Cardiac muscle cell (in vitro differentiated cells and primary cell): ENCODE data around the gene SMYD3. TPM values are rescaled to one million over a fixed set of nuclear protein-coding genes. Genes with fewer than 3 reads are reported as not detected.

ENCODE experiments used
- DNase-seq, 2 donors: peaks; one replicate each; pipeline versions ENCODE4 v3.0.0 to v3.0.0-alpha.2; 2010 to 2017; ENCODE audit warnings: low read depth in 1 of 2, low spot score in 1 of 2
- H3K27ac ChIP-seq: fragments of 200-600 bp; sonication (generic); 2 replicates; pipeline ENCODE4 v1.5.1; 2016
- H3K27me3 ChIP-seq: fragments of 200-600 bp; sonication (generic); 2 replicates; pipeline ENCODE4 v1.6.0; 2016; ENCODE audit warnings: control low read depth
- H3K36me3 ChIP-seq: fragments of 200-600 bp; sonication (generic); 2 replicates; pipeline ENCODE4 v1.5.1; 2016; ENCODE audit warnings: control low read depth
- H3K4me1 ChIP-seq: fragments of 200-600 bp; sonication (generic); 2 replicates; pipeline ENCODE4 v1.8.1; 2017; ENCODE audit warnings: low read depth, mild to moderate bottlenecking, mixed run types
- H3K4me3 ChIP-seq: fragments of 200-600 bp; sonication (generic); 2 replicates; pipeline ENCODE4 v1.5.1; 2016; ENCODE audit warnings: mild to moderate bottlenecking
- H3K9me3 ChIP-seq: fragments of 200-600 bp; sonication (generic); 2 replicates; pipeline ENCODE4 v1.5.1; 2017; ENCODE audit warnings: low read depth, mild to moderate bottlenecking, control low read depth
- CTCF ChIP-seq: IDR thresholded peaks from 2 replicates; pipeline ENCODE4 v1.5.1; 2012; ENCODE audit warnings: low read depth, mild to moderate bottlenecking, low read length
- polyA plus RNA-seq: library from polyadenylated mRNA; unstranded; fragments of >200 nt; fragmentation: Nextera tagmentation; extraction: Ambion mirVana; gene quantifications from 2 replicates; pipeline ENCODE4 v1.2.1, GENCODE V29; 2016
- total RNA-seq: library from RNA; depleted of rRNA; stranded (reverse); fragments of >200 nt; gene quantifications from 2 replicates; pipeline ENCODE4 v1.2.3, GENCODE V29; 2016

SMYD3 gene
- total and polyA plus RNA-seq, 2 experiments from 2014 or later: 47.2 to 50.8 TPM

DNA sequence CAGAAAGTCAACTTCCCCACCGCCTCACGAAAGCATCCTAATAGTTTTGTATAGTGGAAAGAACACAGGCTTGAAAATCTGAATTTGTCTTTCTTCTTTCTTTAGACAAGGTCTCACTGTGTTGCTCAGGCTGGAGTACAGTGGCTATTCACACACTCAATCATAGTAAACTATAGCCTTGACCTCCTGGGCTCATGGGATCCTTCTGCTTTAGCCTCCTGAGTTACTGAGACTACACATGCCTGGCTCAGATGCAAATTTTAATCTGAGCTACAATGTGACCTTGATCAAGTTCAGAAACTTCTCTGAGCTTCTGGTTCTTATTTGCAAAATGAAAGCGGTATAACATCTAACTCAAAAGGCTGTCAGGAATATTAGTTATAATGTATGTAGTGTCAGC lies 362.1 kb downstream of the SMYD3 start:
- Histone ChIP-seq H3K4me1 (no peaks in the 10 kb centered on the region), H3K9me3 (no peaks in the 10 kb centered on the region), H3K4me3 (no peak overlapping the region), H3K36me3 (no peaks in the 10 kb centered on the region), H3K27ac (no peak overlapping the region), H3K27me3 (no peaks in the 10 kb centered on the region)
- DNase-seq: no peak
- TF ChIP-seq CTCF: no peak

- Histone ChIP-seq H3K27ac (no peak overlapping the region), H3K27me3 (no peaks in the 10 kb centered on the region), H3K4me1 (no peaks in the 10 kb centered on the region), H3K36me3 (no peaks in the 10 kb centered on the region), H3K4me3 (no peak overlapping the region), H3K9me3 (no peaks in the 10 kb centered on the region)
- TF ChIP-seq CTCF: no peak
- DNase-seq: peak in 1 of 2 donors; percentile 91
Measured at GRCh38 chr1:246142320-246142893, 364.7 kb downstream of the SMYD3 start.

DNA sequence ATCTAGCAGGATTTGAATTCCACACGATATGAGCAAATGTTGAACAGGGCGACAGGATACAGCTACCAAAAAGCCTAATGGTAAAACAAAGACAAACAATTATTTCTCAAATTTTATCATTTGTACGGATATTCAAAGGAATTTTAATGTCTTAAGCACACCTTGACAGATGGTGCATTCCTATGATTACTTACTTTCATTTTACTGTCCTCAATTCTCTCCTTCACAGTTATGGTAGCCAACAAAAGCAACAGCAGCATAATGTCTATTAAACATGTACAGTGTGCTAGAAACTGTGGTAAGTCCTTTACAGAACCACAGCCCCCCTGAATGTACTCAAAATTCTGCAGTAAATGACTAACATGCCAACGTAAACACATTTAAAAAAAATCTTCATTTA lies 365.8 kb downstream of the SMYD3 start:
- Histone ChIP-seq H3K4me1 (no peaks in the 10 kb centered on the region), H3K9me3 (no peaks in the 10 kb centered on the region), H3K27ac (no peak overlapping the region), H3K27me3 (no peaks in the 10 kb centered on the region), H3K36me3 (no peaks in the 10 kb centered on the region), H3K4me3 (no peak overlapping the region)
- TF ChIP-seq CTCF: no peak
- DNase-seq: no peak

DNA sequence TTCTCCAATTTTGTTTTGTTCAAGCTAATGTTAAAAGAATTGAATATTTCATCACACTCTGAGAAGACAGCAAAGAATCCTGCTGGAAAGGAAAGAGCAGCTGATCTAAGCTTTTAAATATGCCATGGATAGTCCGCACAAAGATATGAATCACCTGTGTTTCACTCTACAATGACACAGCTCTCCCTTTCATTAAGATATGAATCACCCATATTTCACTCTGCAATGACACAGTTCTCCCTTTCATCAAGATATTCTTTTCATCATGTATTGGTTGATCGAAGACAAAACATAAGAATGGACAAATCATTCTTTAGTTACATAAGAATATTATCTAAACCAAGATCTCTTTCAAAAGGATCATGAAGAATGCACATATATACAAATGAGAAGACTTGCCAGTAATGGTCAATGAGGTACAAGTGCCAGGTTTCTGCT lies 367.3 kb downstream of the SMYD3 start:
- no peak for TF ChIP-seq CTCF
- Histone ChIP-seq H3K36me3 (no peaks in the 10 kb centered on the region), H3K9me3 (no peaks in the 10 kb centered on the region), H3K27me3 (no peaks in the 10 kb centered on the region), H3K4me3 (no peak overlapping the region), H3K27ac (no peak overlapping the region), H3K4me1 (no peaks in the 10 kb centered on the region)
- peak in 1 of 2 donors; percentile 34 for DNase-seq

DNA sequence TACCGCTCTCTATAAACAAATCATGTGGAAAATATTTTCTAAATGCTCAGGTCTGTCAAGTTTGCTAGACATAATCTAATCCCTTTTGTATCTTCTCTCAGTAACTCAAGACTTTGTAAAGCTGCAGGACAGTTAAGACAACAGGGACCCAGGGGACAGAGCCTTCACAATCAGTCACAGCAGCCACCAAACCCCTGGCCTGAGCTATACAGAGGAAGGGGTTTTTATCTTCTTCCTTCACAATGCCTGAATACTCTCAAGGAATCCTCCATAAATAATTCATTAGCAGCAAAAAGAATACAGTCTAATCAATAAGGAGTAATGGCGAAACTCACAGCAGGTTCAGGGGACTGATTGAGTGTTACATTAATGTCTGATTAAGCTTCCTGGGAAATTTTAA lies 368.3 kb downstream of the SMYD3 start:
- H3K27me3 ChIP-seq: no peaks in the 10 kb centered on the region
- no peak for TF ChIP-seq CTCF

More for the DNA sequence above, 368.3 kb downstream of the SMYD3 start:
- H3K4me3 ChIP-seq: no peak overlapping the region
- no peaks in the 10 kb centered on the region for H3K36me3 ChIP-seq
- H3K9me3 ChIP-seq: no peaks in the 10 kb centered on the region
- no peak for DNase-seq
- no peak overlapping the region for H3K27ac ChIP-seq
- no peaks in the 10 kb centered on the region for H3K4me1 ChIP-seq
